ENCODE measurements around the gene NLRC5. TPM values are rescaled to one million over a fixed set of nuclear protein-coding genes. Genes with fewer than 3 reads are reported as not detected.

NLRC5 gene
- total RNA-seq, 1 experiment from 2014 or later: 2.4 TPM

GRCh38 chr16:57072616-57073275, 83.4 kb downstream of the NLRC5 start:
- Mint-ChIP-seq H3K36me3 (ENCODE audit: insufficient read depth in 1 of 3, low read depth in 3 of 3) (no peaks in the 10 kb centered on the region), H3K9me3 (peaks cover 0 to 5% of the 10 kb centered on the region in 2 experiments; a peak in 2 of 5 replicates), H3K27me3 (ENCODE audit: low read depth) (peaks cover 5% of the 10 kb centered on the region), H3K27ac (no peak overlapping the region), H3K4me1 (peaks cover 12 to 19% of the 10 kb centered on the region in 2 experiments; a peak in 3 of 4 replicates), H3K4me3 (no peak overlapping the region)
- H4K5ac ChIP-seq (ENCODE audit: insufficient read length, low read depth, low read length): no peak overlapping the region
- WGBS (ENCODE audit: extremely low coverage, insufficient read length, low lambda C conversion rate): no CpG with 5 or more reads among the region's 8 CpGs
- no peak overlapping the region for H4K8ac ChIP-seq (replicated peaks; ENCODE audit: insufficient read length, low read depth, low read length)
- H3K4ac ChIP-seq (ENCODE audit: low read depth, low read length): no peak overlapping the region
- no peaks in the 10 kb centered on the region for H3K23me2 ChIP-seq (ENCODE audit: insufficient read length, low read depth, low read length, poor library complexity, severe bottlenecking)
- no peak overlapping the region for H3T11ph ChIP-seq (ENCODE audit: low read length)
- H3K79me2 ChIP-seq (ENCODE audit: insufficient read depth, low read length): no peaks in the 10 kb centered on the region
- H2AK5ac ChIP-seq (ENCODE audit: insufficient read length, low read length): no peak overlapping the region
- H2AFZ ChIP-seq (ENCODE audit: low read length): no peak overlapping the region
- H3K79me1 ChIP-seq (ENCODE audit: insufficient read depth, low read depth, low read length, poor library complexity, severe bottlenecking): no peaks in the 10 kb centered on the region
- DNase-seq: no peak
- no peak overlapping the region for H2BK5ac ChIP-seq (ENCODE audit: insufficient read length, low read length)
- no peak overlapping the region for H2BK20ac ChIP-seq (ENCODE audit: low read depth, low read length, poor library complexity, severe bottlenecking)
- no peak overlapping the region for H2BK12ac ChIP-seq (ENCODE audit: insufficient read length, low read depth, low read length)
- H3K4me2 ChIP-seq (ENCODE audit: insufficient read depth, insufficient read length, low read length): no peak overlapping the region
- no peaks in the 10 kb centered on the region for H3K9me3 ChIP-seq (ENCODE audit: control insufficient read depth, low read depth, low read length)
- H3K14ac ChIP-seq (ENCODE audit: insufficient read depth, low read length): no peak overlapping the region
- no peak overlapping the region for H2BK15ac ChIP-seq (ENCODE audit: low read depth, low read length)
- no peak overlapping the region for H3K18ac ChIP-seq (ENCODE audit: insufficient read length, low read depth, low read length)
- H3K27me3 ChIP-seq (ENCODE audit: insufficient read depth, low read length): no peaks in the 10 kb centered on the region
- H3K4me1 ChIP-seq (ENCODE audit: insufficient read depth, low read length): no peaks in the 10 kb centered on the region; the same call in 1 of the 2 replicates
- no peak for TF ChIP-seq CTCF (conservative IDR thresholded peaks at IDR 0.05)
- H4K20me1 ChIP-seq (ENCODE audit: control insufficient read depth, insufficient read depth, insufficient read length): no peaks in the 10 kb centered on the region
- H4K91ac ChIP-seq (ENCODE audit: insufficient read length, low read depth, low read length): no peak overlapping the region
- H3K23ac ChIP-seq (ENCODE audit: insufficient read length, low read depth, low read length): no peak overlapping the region
- no peak overlapping the region for H3K9ac ChIP-seq (ENCODE audit: extremely low read depth, insufficient read length, low read length)
- no peak overlapping the region for H3K56ac ChIP-seq (ENCODE audit: insufficient read length, low read depth, low read length)
- no peak overlapping the region for H3K27ac ChIP-seq (ENCODE audit: insufficient read length, low read depth, low read length)
- H2BK120ac ChIP-seq (ENCODE audit: low read depth, low read length, poor library complexity, severe bottlenecking): no peak overlapping the region

Data from H9 (cell line).